ENCODE measurements around the gene SPG7.

SPG7 gene

GRCh38 chr16:89545831-89546574, 37.8 kb downstream of the SPG7 start:
- TF ChIP-seq CTCF (IDR thresholded peaks at IDR 0.05; ENCODE audit: low read length, missing control alignments): no peak
- DNase-seq (ENCODE audit: low read depth): no peak
- H3K4me3 ChIP-seq (replicated peaks; ENCODE audit: low read depth, low read length): no peak overlapping the region

DNA sequence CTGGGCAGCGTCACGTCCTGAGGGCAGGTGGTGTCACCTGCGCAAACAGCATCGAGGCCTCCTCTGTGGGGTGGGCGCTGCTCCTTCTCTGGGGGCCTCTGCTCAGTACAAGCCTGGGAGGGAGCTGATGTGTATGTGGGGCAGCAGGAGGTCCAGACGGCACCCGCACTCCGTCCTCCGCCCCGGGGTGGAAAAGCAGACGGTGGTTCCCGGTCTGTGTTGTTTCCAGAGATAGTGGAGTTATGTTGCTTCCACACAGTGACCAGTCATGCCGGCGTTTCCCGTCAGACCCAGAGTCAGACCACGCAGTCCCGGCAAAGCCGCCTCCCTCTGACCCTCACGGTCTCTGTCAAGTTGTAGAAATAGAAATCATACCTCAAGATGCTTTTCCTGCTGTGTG, 38.6 kb downstream of the SPG7 start:
- TF ChIP-seq CTCF (IDR thresholded peaks at IDR 0.05; ENCODE audit: low read length, missing control alignments): no peak
- H3K4me3 ChIP-seq (replicated peaks; ENCODE audit: low read depth, low read length): no peak overlapping the region
- DNase-seq (ENCODE audit: low read depth): no peak

DNA sequence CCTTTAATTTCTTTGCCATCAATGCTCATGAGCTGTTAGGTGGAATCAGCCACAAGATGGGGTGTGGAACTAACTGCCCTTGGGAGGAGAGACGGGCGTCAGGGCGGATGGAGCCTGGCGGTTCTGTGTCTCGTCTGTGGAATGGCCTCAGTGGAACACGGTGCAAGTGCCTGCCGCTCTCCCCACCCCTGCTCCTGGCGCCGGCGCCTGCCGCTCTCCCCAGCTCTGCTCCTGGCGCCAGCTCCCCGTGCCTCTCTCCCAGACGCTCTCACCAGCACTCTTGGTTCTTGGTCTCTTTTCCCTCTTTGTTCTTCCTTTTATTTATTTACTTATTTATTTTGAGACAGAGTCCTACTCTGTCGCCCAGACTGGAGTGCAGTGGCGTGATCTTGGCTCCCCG, 39.1 kb downstream of the SPG7 start:
- TF ChIP-seq CTCF (IDR thresholded peaks at IDR 0.05; ENCODE audit: low read length, missing control alignments): no peak
- no peak overlapping the region for H3K4me3 ChIP-seq (replicated peaks; ENCODE audit: low read depth, low read length)
- DNase-seq (ENCODE audit: low read depth): no peak

DNA sequence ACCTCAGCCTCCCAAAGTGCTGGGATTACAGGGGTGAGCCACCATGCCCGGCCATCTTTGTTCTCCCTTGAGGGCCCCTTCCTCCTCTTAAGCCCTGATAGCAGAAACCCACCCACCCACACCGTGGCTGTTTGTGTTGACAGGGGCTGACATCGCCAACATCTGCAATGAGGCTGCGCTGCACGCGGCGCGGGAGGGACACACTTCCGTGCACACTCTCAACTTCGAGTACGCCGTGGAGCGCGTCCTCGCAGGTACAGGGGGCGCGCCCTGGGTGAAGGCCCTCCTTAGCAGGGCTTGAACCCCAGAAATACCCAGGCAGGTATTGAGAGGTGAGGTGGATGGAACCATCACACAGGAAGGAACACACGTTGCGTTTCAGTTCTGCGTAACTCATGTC, 39.7 kb downstream of the SPG7 start:
- no peak for TF ChIP-seq CTCF (IDR thresholded peaks at IDR 0.05; ENCODE audit: low read length, missing control alignments)
- H3K4me3 ChIP-seq (replicated peaks; ENCODE audit: low read depth, low read length): no peak overlapping the region
- DNase-seq (ENCODE audit: low read depth): no peak

DNA sequence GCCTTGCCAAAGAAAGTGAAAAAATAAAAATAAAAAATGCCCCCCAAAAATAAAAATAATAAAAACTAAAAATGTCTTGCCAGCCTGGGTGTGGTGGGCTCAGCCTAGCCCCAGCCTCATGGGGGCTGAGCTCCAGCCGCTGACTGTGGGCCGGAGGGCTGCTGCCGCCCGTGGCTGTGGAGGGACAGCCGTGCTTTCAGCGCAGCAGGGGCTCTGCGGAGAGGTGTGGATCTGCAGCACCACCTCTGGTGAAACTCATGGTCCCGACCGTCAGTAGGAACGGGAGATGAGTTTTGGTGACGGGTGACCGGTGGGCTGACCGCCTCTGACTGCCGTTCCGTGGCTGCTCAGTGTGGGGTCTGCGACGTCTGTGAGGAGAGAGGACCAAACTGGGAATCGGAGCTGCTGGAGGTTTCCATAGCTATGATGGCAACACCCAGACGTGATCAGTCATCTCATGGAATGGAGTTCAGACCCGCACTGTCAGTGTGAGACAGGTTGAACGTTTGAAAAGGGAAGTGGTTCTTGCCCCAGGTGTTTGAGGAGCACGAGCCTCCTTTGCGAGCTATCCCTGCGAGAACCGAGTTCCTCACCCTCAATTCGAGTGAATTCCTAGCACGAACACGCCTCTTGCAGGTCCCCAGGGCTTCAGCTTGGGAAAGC, 40.3 kb downstream of the SPG7 start:
- no peak for DNase-seq (ENCODE audit: low read depth)
- TF ChIP-seq CTCF (IDR thresholded peaks at IDR 0.05; ENCODE audit: low read length, missing control alignments): no peak
- no peak overlapping the region for H3K4me3 ChIP-seq (replicated peaks; ENCODE audit: low read depth, low read length)

- no peak for DNase-seq (ENCODE audit: low read depth)
- no peak overlapping the region for H3K4me3 ChIP-seq (replicated peaks; ENCODE audit: low read depth, low read length)
- no peak for TF ChIP-seq CTCF (IDR thresholded peaks at IDR 0.05; ENCODE audit: low read length, missing control alignments)
Measured at GRCh38 chr16:89549007-89549700, 41.0 kb downstream of the SPG7 start.
